ENCODE data around the gene PARP1.
A peak's percentile ranks its signal among the peaks of the same experiment; 100 is the strongest.

The PARP1 gene

GRCh38 chr1:226397955-226398636 is 9.8 kb downstream of the PARP1 start:
- H3K56ac ChIP-seq (ENCODE audit: low read length), result no peak overlapping the region
- H3K4me1 ChIP-seq (ENCODE audit: control insufficient read depth, low read depth, low read length), result no peaks in the 10 kb centered on the region
- H3K79me2 ChIP-seq (ENCODE audit: control insufficient read depth, insufficient read depth, low read length), result peaks cover 63% of the 10 kb centered on the region
- H3K79me1 ChIP-seq (ENCODE audit: low read length), result peaks cover 29% of the 10 kb centered on the region
- no peak overlapping the region for H2BK15ac ChIP-seq (replicated peaks; ENCODE audit: low read depth)
- H3K4me3 ChIP-seq (ENCODE audit: low read length), result no peak overlapping the region
- no peak overlapping the region for H2BK5ac ChIP-seq (ENCODE audit: low read length)
- no peaks in the 10 kb centered on the region for H3K27me3 ChIP-seq (ENCODE audit: insufficient read depth, low read length, poor library complexity)
- H3K36me3 ChIP-seq (ENCODE audit: control insufficient read depth, insufficient read depth, low read length), result peaks cover 17% of the 10 kb centered on the region
- H3K9ac ChIP-seq (ENCODE audit: low read length), result no peak overlapping the region
- H2BK120ac ChIP-seq (ENCODE audit: low read depth, low read length), result no peak overlapping the region
- H4K5ac ChIP-seq (ENCODE audit: low read length), result no peak overlapping the region
- no peak overlapping the region for H2AK5ac ChIP-seq (ENCODE audit: low read length)
- DNase-seq, result no peak
- no peak overlapping the region for H3K4ac ChIP-seq (ENCODE audit: low read depth, low read length)
- H4K8ac ChIP-seq (ENCODE audit: low read depth, low read length), result no peak overlapping the region
- WGBS (ENCODE audit: extremely low coverage, insufficient coverage, low lambda C conversion rate), result no CpG with 5 or more reads among the region's 7 CpGs
- no peak overlapping the region for H3K27ac ChIP-seq (ENCODE audit: low read depth, low read length)
- H3K4me2 ChIP-seq (ENCODE audit: low read length), result no peak overlapping the region
- H3K18ac ChIP-seq (ENCODE audit: low read length), result no peak overlapping the region
- H3K23ac ChIP-seq (ENCODE audit: low read length), result no peak overlapping the region

DNA sequence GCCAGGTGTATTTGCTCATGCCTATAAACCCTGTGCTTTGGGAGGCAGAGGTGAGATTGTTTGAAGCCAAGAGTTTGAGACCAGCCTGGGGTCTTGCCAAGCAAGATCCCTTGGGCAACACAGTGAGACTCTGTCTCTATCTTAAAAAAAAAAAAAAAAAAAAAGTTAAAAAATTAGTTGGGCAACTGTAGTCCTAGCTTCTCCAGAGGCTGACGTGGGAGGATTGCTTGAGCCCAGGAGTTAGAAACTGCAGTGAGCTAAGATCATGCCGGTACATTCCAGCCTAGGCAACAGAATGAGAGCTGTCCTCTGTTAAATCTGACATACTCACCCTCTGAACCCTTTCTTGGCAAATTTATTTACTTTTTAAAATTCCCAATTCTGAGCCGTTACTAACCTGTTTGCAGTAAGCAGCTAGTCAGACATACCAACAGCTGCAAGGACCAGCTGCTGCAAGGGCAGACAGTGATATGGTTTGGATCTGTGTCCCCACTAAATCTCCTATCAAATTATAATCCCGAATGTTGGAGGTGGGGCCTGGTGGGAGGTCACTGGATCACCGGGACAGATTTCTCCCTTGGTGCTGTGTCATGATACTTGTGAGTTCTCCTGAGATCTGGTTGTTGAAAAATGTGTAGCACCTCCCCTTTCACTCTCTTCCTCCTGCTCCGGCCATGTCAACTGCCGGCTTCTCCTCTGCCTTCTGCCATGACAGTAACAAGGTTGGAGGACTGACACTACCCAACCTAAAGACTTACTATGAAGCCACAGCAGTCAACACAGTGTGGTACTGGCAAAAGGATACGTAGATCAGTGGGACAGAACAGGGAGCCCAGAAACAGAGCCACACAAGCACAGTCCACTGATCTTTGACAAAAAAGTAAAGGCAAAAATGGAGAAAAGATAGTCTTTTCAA is 10.6 kb downstream of the PARP1 start:
- no peak overlapping the region for H3K23ac ChIP-seq (ENCODE audit: low read length)
- H2BK120ac ChIP-seq (ENCODE audit: low read depth, low read length), result no peak overlapping the region
- H3K4me3 ChIP-seq (ENCODE audit: low read length), result no peak overlapping the region
- H2AK5ac ChIP-seq (ENCODE audit: low read length), result no peak overlapping the region
- no peaks in the 10 kb centered on the region for H3K27me3 ChIP-seq (ENCODE audit: insufficient read depth, low read length, poor library complexity)
- H3K4me2 ChIP-seq (ENCODE audit: low read length), result no peak overlapping the region
- H4K8ac ChIP-seq (ENCODE audit: low read depth, low read length), result no peak overlapping the region
- no peak overlapping the region for H2BK15ac ChIP-seq (replicated peaks; ENCODE audit: low read depth)
- no peaks in the 10 kb centered on the region for H3K4me1 ChIP-seq (ENCODE audit: control insufficient read depth, low read depth, low read length)
- peak; percentile 3 for DNase-seq
- peaks cover 55% of the 10 kb centered on the region for H3K79me2 ChIP-seq (ENCODE audit: control insufficient read depth, insufficient read depth, low read length)
- H2BK5ac ChIP-seq (ENCODE audit: low read length), result no peak overlapping the region
- H3K56ac ChIP-seq (ENCODE audit: low read length), result no peak overlapping the region
- no CpG with 5 or more reads among the region's 8 CpGs for WGBS (ENCODE audit: extremely low coverage, insufficient coverage, low lambda C conversion rate)
- no peak overlapping the region for H3K4ac ChIP-seq (ENCODE audit: low read depth, low read length)
- peaks cover 16% of the 10 kb centered on the region for H3K36me3 ChIP-seq (ENCODE audit: control insufficient read depth, insufficient read depth, low read length)
- no peak overlapping the region for H3K27ac ChIP-seq (ENCODE audit: low read depth, low read length)
- peaks cover 21% of the 10 kb centered on the region for H3K79me1 ChIP-seq (ENCODE audit: low read length)
- H4K5ac ChIP-seq (ENCODE audit: low read length), result no peak overlapping the region
- no peak overlapping the region for H3K9ac ChIP-seq (ENCODE audit: low read length)
- no peak overlapping the region for H3K18ac ChIP-seq (ENCODE audit: low read length)

DNA sequence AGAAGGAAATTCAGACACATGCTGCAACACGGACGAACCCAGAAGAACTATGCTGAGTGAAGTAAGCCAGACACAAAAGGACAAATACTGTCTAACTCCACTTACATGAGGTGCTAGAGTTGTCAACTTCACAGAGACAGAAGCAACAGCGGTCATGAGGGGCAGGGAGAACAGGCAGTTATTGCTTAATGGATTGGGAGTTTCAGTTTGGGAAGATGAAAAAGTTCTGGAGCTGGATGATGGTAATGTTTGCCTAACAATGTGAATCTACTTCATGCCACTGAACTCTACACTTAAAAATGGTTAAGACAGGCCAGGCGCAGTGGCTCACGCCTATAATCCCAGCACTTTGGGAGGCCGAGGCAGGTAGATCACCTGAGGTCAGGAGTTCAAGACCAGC is 12.1 kb downstream of the PARP1 start:
- H3K79me1 ChIP-seq (ENCODE audit: low read length), result peaks cover 16% of the 10 kb centered on the region
- no peak overlapping the region for H2BK120ac ChIP-seq (ENCODE audit: low read depth, low read length)
- no peak overlapping the region for H2BK5ac ChIP-seq (ENCODE audit: low read length)
- no peak overlapping the region for H3K9ac ChIP-seq (ENCODE audit: low read length)
- no peak overlapping the region for H3K27ac ChIP-seq (ENCODE audit: low read depth, low read length)
- H3K18ac ChIP-seq (ENCODE audit: low read length), result no peak overlapping the region
- H4K5ac ChIP-seq (ENCODE audit: low read length), result no peak overlapping the region
- no peak overlapping the region for H3K23ac ChIP-seq (ENCODE audit: low read length)
- no peak overlapping the region for H4K8ac ChIP-seq (ENCODE audit: low read depth, low read length)
- WGBS (ENCODE audit: extremely low coverage, insufficient coverage, low lambda C conversion rate), result no CpG with 5 or more reads among the region's 6 CpGs
- no peak overlapping the region for H3K56ac ChIP-seq (ENCODE audit: low read length)
- H3K27me3 ChIP-seq (ENCODE audit: insufficient read depth, low read length, poor library complexity), result no peaks in the 10 kb centered on the region
- H3K4ac ChIP-seq (ENCODE audit: low read depth, low read length), result no peak overlapping the region
- H3K36me3 ChIP-seq (ENCODE audit: control insufficient read depth, insufficient read depth, low read length), result peaks cover 10% of the 10 kb centered on the region
- no peak overlapping the region for H3K4me3 ChIP-seq (ENCODE audit: low read length)
- DNase-seq, result no peak
- H2BK15ac ChIP-seq (replicated peaks; ENCODE audit: low read depth), result no peak overlapping the region
- peaks cover 42% of the 10 kb centered on the region for H3K79me2 ChIP-seq (ENCODE audit: control insufficient read depth, insufficient read depth, low read length)
- no peak overlapping the region for H3K4me2 ChIP-seq (ENCODE audit: low read length)
- no peaks in the 10 kb centered on the region for H3K4me1 ChIP-seq (ENCODE audit: control insufficient read depth, low read depth, low read length)
- no peak overlapping the region for H2AK5ac ChIP-seq (ENCODE audit: low read length)

GRCh38 chr1:226394462-226394861 is 13.4 kb downstream of the PARP1 start:
- H3K9ac ChIP-seq (ENCODE audit: low read length), result no peak overlapping the region
- no peaks in the 10 kb centered on the region for H3K4me1 ChIP-seq (ENCODE audit: control insufficient read depth, low read depth, low read length)
- no peak overlapping the region for H3K4ac ChIP-seq (ENCODE audit: low read depth, low read length)
- no peak for DNase-seq
- H3K23ac ChIP-seq (ENCODE audit: low read length), result no peak overlapping the region
- peaks cover 33% of the 10 kb centered on the region for H3K79me2 ChIP-seq (ENCODE audit: control insufficient read depth, insufficient read depth, low read length)
- H3K36me3 ChIP-seq (ENCODE audit: control insufficient read depth, insufficient read depth, low read length), result peaks cover 7% of the 10 kb centered on the region
- no peak overlapping the region for H3K18ac ChIP-seq (ENCODE audit: low read length)
- H3K4me3 ChIP-seq (ENCODE audit: low read length), result no peak overlapping the region
- no peak overlapping the region for H3K56ac ChIP-seq (ENCODE audit: low read length)
- no peak overlapping the region for H4K5ac ChIP-seq (ENCODE audit: low read length)
- H2BK15ac ChIP-seq (replicated peaks; ENCODE audit: low read depth), result no peak overlapping the region
- H3K4me2 ChIP-seq (ENCODE audit: low read length), result no peak overlapping the region
- peaks cover 11% of the 10 kb centered on the region for H3K79me1 ChIP-seq (ENCODE audit: low read length)
- no peak overlapping the region for H4K8ac ChIP-seq (ENCODE audit: low read depth, low read length)
- no peak overlapping the region for H2BK5ac ChIP-seq (ENCODE audit: low read length)
- H3K27me3 ChIP-seq (ENCODE audit: insufficient read depth, low read length, poor library complexity), result no peaks in the 10 kb centered on the region
- H3K27ac ChIP-seq (ENCODE audit: low read depth, low read length), result no peak overlapping the region
- no peak overlapping the region for H2BK120ac ChIP-seq (ENCODE audit: low read depth, low read length)
- WGBS (ENCODE audit: extremely low coverage, insufficient coverage, low lambda C conversion rate), result no CpG with 5 or more reads among the region's 5 CpGs
- no peak overlapping the region for H2AK5ac ChIP-seq (ENCODE audit: low read length)

GRCh38 chr1:226390681-226391080 is 17.2 kb downstream of the PARP1 start:
- no peak for DNase-seq
- Histone ChIP-seq H2BK120ac (ENCODE audit: low read depth, low read length) (no peak overlapping the region), H2AK5ac (ENCODE audit: low read length) (no peak overlapping the region), H3K79me2 (ENCODE audit: control insufficient read depth, insufficient read depth, low read length) (peaks cover 17% of the 10 kb centered on the region), H3K9ac (ENCODE audit: low read length) (no peak overlapping the region), H4K8ac (ENCODE audit: low read depth, low read length) (no peak overlapping the region), H3K4me3 (ENCODE audit: low read length) (no peak overlapping the region), H3K4me2 (ENCODE audit: low read length) (no peak overlapping the region), H3K23ac (ENCODE audit: low read length) (no peak overlapping the region), H2BK15ac (replicated peaks; ENCODE audit: low read depth) (no peak overlapping the region), H4K5ac (ENCODE audit: low read length) (no peak overlapping the region), H2BK5ac (ENCODE audit: low read length) (no peak overlapping the region), H3K79me1 (ENCODE audit: low read length) (peaks cover 3% of the 10 kb centered on the region), H3K18ac (ENCODE audit: low read length) (no peak overlapping the region), H3K4ac (ENCODE audit: low read depth, low read length) (no peak overlapping the region), H3K27ac (ENCODE audit: low read depth, low read length) (no peak overlapping the region), H3K56ac (ENCODE audit: low read length) (no peak overlapping the region), H3K36me3 (ENCODE audit: control insufficient read depth, insufficient read depth, low read length) (peaks cover 13% of the 10 kb centered on the region), H3K4me1 (ENCODE audit: control insufficient read depth, low read depth, low read length) (no peaks in the 10 kb centered on the region), H3K27me3 (ENCODE audit: insufficient read depth, low read length, poor library complexity) (no peaks in the 10 kb centered on the region)
- WGBS (ENCODE audit: extremely low coverage, insufficient coverage, low lambda C conversion rate), result no CpG with 5 or more reads among the region's 3 CpGs

Measured in mesendoderm (in vitro differentiated cells).